Stimulated activated naive CD8-positive, alpha-beta T cell treated with anti-CD3 and anti-CD28 coated beads, Interleukin-15, amount 100 ng/mL, for 72 hours (primary cell): ENCODE measurements around the gene OPRL1.
A peak's percentile ranks its signal among the peaks of the same experiment; 100 is the strongest.

Experiments
- ATAC-seq: fragments of 150-1000 bp; cut with Tn5 transposase; 2 replicates; pipeline ENCODE4 v1.10.0; 2021; ENCODE audit warnings: mild to moderate bottlenecking, moderate library complexity
- DNase-seq, 2 donors: peaks; one replicate each; pipeline ENCODE4 v3.0.0; 2021 to 2022
- H3K27ac Mint-ChIP-seq, 2 donors: one replicate each; pipeline ENCODE4 v1.8.0; 2022; ENCODE audit warnings: mild to moderate bottlenecking in 2 of 2, mixed read lengths in 2 of 2, moderate library complexity in 2 of 2
- H3K27me3 Mint-ChIP-seq: one replicate; pipeline ENCODE4 v1.8.0; 2022; ENCODE audit warnings: mixed read lengths
- H3K4me1 Mint-ChIP-seq: one replicate; pipeline ENCODE4 v1.8.0; 2022; ENCODE audit warnings: mild to moderate bottlenecking, mixed read lengths
- H3K4me3 Mint-ChIP-seq, 2 donors: one replicate each; pipeline ENCODE4 v1.8.0; 2022; ENCODE audit warnings: mild to moderate bottlenecking in 2 of 2, mixed read lengths in 2 of 2, moderate library complexity in 1 of 2
- H3K9me3 Mint-ChIP-seq, 2 donors: one replicate each; pipeline ENCODE4 v1.8.0; 2022; ENCODE audit warnings: mixed read lengths in 2 of 2

Gene OPRL1

DNA sequence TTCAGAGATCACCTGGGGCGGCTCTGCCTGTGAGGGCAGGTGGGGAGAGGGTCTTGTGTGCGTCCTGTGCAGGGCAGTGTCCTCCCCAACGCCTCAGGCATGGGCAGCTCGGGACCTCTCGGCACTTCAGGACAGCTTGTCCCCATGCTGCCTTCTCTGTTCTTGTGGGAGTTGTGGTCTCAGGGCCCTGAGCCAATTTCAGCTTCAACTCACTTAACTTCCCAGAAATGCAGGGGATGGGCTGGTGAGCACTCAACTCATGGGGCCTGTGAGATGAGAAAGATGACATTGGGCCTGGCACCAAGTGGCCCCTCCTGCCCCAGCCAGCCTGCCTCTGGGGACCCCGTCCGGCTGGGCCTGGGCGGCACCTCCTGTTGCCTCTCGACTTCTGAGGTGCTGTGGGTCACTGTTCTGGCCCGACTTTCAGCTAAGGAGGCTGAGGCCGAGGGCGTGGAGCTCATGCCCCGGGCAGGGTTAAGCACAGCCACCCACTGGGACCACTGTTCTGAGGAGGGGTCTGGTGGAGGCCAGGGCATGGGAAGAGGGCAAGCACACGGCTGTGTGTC is 7.3 kb upstream of the OPRL1 start:
- no peak for DNase-seq
- H3K27ac Mint-ChIP-seq: no peak overlapping the region
- H3K4me1 Mint-ChIP-seq: peaks cover 64% of the 10 kb centered on the region
- no peak overlapping the region for H3K4me3 Mint-ChIP-seq
- ATAC-seq: no peak
- no peaks in the 10 kb centered on the region for H3K9me3 Mint-ChIP-seq
- H3K27me3 Mint-ChIP-seq: no peaks in the 10 kb centered on the region

- H3K4me3 Mint-ChIP-seq: no peak overlapping the region
- ATAC-seq: no peak
- no peaks in the 10 kb centered on the region for H3K9me3 Mint-ChIP-seq
- peak overlapping the region in 1 of 2 donors; percentile 63 for H3K27ac Mint-ChIP-seq
- DNase-seq: no peak
- H3K27me3 Mint-ChIP-seq: no peaks in the 10 kb centered on the region
- H3K4me1 Mint-ChIP-seq: peaks cover 64% of the 10 kb centered on the region
Measured at GRCh38 chr20:64073476-64074183, 6.3 kb upstream of the OPRL1 start.

DNA sequence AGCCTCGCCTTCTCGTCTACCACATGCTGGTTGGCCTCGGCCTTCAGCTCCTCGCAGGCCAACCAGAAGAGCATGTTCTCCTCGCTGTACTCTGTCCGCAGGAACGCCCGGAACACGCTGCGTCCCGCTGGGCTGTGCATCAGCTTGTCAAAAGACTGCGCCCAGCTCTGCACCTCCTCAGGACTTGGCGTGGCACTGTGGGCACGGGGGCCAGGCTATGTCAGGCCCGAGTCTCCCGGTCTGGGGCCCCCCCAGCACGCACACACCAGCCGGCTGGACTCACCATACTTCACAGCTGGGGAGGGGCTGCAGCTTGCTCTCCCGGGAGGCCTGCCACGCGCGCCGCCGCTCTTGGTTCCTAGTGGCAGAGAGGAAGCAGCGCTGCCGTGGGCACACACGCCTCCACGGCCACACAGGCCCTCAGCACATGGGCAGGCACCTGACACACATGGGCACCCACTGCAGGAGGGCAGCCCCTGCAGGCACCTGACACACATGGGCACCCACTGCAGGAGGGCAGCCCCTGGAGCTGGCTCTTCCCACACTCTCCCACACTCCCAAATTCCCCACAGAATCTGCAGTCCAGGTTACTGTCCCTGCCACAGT is 5.6 kb upstream of the OPRL1 start:
- ATAC-seq (no peak), DNase-seq (no peak)
- H3K4me3 Mint-ChIP-seq: no peak overlapping the region
- peaks cover 63% of the 10 kb centered on the region for H3K4me1 Mint-ChIP-seq
- H3K27me3 Mint-ChIP-seq: no peaks in the 10 kb centered on the region
- no peaks in the 10 kb centered on the region for H3K9me3 Mint-ChIP-seq
- H3K27ac Mint-ChIP-seq: no peak overlapping the region

DNA sequence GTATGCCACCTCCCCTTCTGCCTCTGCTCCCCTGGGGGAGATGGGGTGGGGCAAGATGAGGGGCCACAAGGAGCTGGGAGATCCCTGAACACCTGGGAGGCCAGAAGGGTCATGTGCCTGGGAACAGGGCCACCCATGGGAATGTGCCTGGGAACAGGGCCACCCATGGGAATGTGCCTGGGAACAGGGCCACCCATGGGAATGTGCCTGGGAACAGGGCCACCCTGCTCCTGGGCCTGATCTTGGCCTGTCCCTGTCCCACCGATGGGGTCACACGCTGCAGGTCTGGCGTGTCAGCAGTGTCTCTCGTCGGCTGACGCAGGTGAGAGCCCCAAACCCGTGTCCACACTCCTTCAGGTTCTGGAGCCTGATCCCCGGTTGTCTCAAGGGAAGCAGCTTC is 4.9 kb upstream of the OPRL1 start:
- Mint-ChIP-seq H3K27ac (peak overlapping the region in 1 of 2 donors; percentile 67), H3K4me3 (no peak overlapping the region), H3K4me1 (peaks cover 60% of the 10 kb centered on the region), H3K27me3 (no peaks in the 10 kb centered on the region), H3K9me3 (no peaks in the 10 kb centered on the region)
- DNase-seq: no peak
- ATAC-seq: no peak

GRCh38 chr20:64075556-64075955 is 4.3 kb upstream of the OPRL1 start:
- Mint-ChIP-seq H3K4me1 (peaks cover 66% of the 10 kb centered on the region), H3K4me3 (no peak overlapping the region), H3K9me3 (no peaks in the 10 kb centered on the region), H3K27ac (peak overlapping the region in 1 of 2 donors; percentile 86), H3K27me3 (peaks cover 2% of the 10 kb centered on the region)
- DNase-seq (no peak), ATAC-seq (no peak)

DNA sequence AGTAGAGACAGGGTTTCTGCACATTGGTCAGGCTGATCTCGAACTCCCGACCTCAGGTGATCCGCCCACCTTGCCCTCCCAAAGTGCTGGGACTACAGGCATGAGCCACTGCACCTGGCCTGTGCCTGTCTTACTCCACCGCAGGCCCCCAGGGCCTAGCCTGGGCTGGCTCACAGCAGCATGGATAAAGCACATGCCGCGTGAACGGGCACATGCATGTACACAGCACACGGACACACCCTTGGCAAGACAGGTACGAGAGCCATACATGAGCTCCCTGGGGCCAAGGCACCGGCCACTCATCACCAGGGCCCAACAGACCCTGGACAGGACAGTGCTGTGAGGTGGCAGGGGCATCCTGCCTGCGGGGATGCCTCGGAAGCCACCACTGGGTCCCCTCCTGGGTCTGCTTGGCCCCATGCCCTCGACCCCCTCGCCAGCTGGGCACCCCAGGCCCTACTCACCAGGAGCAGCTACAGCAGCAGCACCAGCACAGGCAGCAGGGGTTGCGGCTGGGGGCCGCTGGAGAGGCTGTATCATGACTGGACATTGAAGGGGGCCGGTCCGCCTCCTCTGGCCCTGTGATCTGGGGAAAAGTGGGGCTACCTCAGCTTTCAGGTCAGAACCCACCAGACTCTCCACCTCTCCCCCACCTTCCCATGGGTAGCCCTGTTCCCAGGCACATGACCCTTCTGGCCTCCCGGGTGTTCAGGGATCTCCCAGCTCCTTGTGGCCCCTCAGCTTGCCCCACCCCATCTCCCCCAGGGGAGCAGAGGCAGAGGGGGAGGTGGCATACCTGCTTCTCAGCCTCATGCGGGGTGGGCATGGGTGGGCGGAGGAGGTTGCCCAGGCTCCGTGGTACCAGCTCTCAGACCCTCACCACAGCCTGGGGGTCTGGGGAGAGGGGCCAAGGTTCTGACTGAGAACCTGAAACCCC is 3.6 kb upstream of the OPRL1 start:
- Mint-ChIP-seq H3K4me3 (peak overlapping the region; percentile 96 to 98), H3K27me3 (peaks cover 7% of the 10 kb centered on the region), H3K27ac (peak overlapping the region in 1 of 2 donors; percentile 80), H3K4me1 (peaks cover 72% of the 10 kb centered on the region), H3K9me3 (no peaks in the 10 kb centered on the region)
- no peak for ATAC-seq
- DNase-seq: no peak

- H3K27ac Mint-ChIP-seq: peak overlapping the region in 1 of 2 donors; percentile 92
- peak overlapping the region; percentile 96 to 98 for H3K4me3 Mint-ChIP-seq
- no peaks in the 10 kb centered on the region for H3K9me3 Mint-ChIP-seq
- H3K27me3 Mint-ChIP-seq: peaks cover 15% of the 10 kb centered on the region
- peak; percentile 46 for ATAC-seq
- peak in 1 of 2 donors; percentile 59 for DNase-seq
- peaks cover 73% of the 10 kb centered on the region for H3K4me1 Mint-ChIP-seq
Measured at GRCh38 chr20:64077094-64077493, 2.8 kb upstream of the OPRL1 start.

- no peaks in the 10 kb centered on the region for H3K9me3 Mint-ChIP-seq
- no peak overlapping the region for H3K27ac Mint-ChIP-seq
- peak; percentile 8 for ATAC-seq
- no peak for DNase-seq
- H3K27me3 Mint-ChIP-seq: peaks cover 16% of the 10 kb centered on the region
- H3K4me1 Mint-ChIP-seq: peaks cover 73% of the 10 kb centered on the region
- H3K4me3 Mint-ChIP-seq: peak overlapping the region; percentile 96 to 98
Measured at GRCh38 chr20:64077541-64077875, 2.4 kb upstream of the OPRL1 start.

- Mint-ChIP-seq H3K9me3 (no peaks in the 10 kb centered on the region), H3K4me1 (peaks cover 76% of the 10 kb centered on the region), H3K27ac (peak overlapping the region in 1 of 2 donors; percentile 61), H3K4me3 (peak overlapping the region; percentile 96 to 98), H3K27me3 (peaks cover 16% of the 10 kb centered on the region)
- ATAC-seq (peak; percentile 69), DNase-seq (peak in 1 of 2 donors; percentile 73)
Measured at GRCh38 chr20:64077876-64078551, 1.9 kb upstream of the OPRL1 start.

GRCh38 chr20:64078934-64079272 is 979 bp upstream of the OPRL1 start:
- DNase-seq: no peak
- Mint-ChIP-seq H3K27me3 (peaks cover 16% of the 10 kb centered on the region), H3K4me1 (peaks cover 80% of the 10 kb centered on the region), H3K27ac (peak overlapping the region; percentile 78), H3K9me3 (no peaks in the 10 kb centered on the region), H3K4me3 (peak overlapping the region; percentile 96 to 98)
- no peak for ATAC-seq

DNA sequence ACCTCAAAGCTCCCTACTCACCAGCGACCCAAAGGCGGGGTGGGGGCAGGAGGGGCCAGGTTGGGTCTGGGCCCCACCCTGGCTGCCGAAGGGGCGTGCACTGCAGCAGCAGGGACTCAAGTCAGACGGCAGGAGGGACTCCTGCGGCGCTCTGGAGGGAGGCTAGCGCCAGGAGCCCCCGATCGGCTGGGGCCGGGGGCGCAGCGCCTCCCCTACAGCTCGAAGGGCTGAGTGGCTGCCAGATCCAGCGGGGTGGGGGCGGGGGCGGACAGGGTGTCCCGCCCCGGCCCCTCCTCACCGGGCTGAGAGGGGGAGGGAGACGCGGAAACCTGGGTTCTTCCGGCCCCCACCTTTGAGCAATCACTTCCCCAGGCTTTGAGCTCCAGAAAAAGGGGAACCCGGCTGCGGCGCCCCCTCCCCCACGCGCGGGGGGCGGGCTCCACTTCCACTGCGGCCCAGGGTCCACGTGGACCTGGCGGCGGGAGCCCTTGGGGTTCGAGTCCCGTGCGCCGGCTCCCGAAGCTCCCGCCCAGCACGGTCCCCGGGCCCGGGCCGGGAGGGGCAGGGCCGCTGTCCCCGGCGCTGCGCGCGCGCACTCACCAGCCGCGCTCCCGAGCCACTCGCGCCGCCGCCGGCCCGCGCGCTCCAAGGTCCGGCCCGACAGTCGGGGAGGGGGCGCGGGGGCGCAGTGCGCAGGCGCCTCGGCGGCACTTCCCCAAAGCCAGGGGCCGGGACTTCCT is 439 bp upstream of the OPRL1 start, which contains the start of gene RGS19:
TSS of gene RGS19 (minus strand) at position 246 of the 740 bp plus-strand sequence. CDS start 2,632 bp downstream, outside the sequence.
- Mint-ChIP-seq H3K27me3 (peaks cover 22% of the 10 kb centered on the region), H3K4me1 (peaks cover 81% of the 10 kb centered on the region), H3K9me3 (no peaks in the 10 kb centered on the region), H3K4me3 (peak within 1 kb of the TSS; percentile 96 to 98), H3K27ac (peak within 1 kb of the TSS; percentile 78)
- ATAC-seq (peak; percentile 41), DNase-seq (peak; percentile 58 to 70)

- H3K27ac Mint-ChIP-seq: no peak overlapping the region
- peaks cover 37% of the 10 kb centered on the region for H3K27me3 Mint-ChIP-seq
- H3K9me3 Mint-ChIP-seq: no peaks in the 10 kb centered on the region
- DNase-seq (no peak), ATAC-seq (no peak)
- H3K4me1 Mint-ChIP-seq: peaks cover 75% of the 10 kb centered on the region
- peak overlapping the region; percentile 74 to 77 for H3K4me3 Mint-ChIP-seq
Measured at GRCh38 chr20:64080813-64081623, 1.1 kb downstream of the OPRL1 start.

DNA sequence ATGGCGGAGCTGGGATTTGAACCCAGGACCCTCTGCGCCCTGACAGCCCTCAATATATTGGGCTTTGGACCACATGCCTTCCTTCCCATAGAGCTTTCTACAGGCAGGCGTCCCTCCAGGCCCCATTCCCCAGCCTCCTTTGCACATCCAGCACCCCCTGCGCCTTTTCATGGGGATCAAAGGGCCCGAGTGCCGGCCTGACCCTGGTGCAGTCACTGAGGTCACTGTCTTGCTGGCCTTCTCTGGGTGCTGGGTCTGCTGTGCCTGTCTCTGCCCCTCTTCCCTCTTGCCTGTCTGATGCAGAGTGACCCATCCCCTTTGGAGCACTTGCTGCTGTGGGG is 1.7 kb downstream of the OPRL1 start:
- Mint-ChIP-seq H3K4me3 (peak overlapping the region; percentile 33 to 84), H3K27me3 (peaks cover 37% of the 10 kb centered on the region), H3K27ac (peak overlapping the region in 1 of 2 donors; percentile 47), H3K9me3 (peaks cover 0 to 2% of the 10 kb centered on the region in 2 donors), H3K4me1 (peaks cover 70% of the 10 kb centered on the region)
- DNase-seq (no peak), ATAC-seq (no peak)
